ENCODE measurements around the gene TTC17.

The TTC17 gene

GRCh38 chr11:43486141-43486540 is 127.4 kb downstream of the TTC17 start:
- peak; percentile 37 for DNase-seq

GRCh38 chr11:43489869-43490465 is 131.2 kb downstream of the TTC17 start:
- DNase-seq = no peak

GRCh38 chr11:43492701-43493100 is 134.0 kb downstream of the TTC17 start:
- DNase-seq = no peak

- no peak for DNase-seq
These were observed 134.7 kb downstream of the TTC17 start for GRCh38 chr11:43493431-43493830.

GRCh38 chr11:43497144-43497543 is 138.4 kb downstream of the TTC17 start:
- no peak for DNase-seq

- DNase-seq = no peak
These were observed 139.8 kb downstream of the TTC17 start for GRCh38 chr11:43498561-43498960.

GRCh38 chr11:43503417-43503816 is 144.7 kb downstream of the TTC17 start:
- peak; percentile 12 for DNase-seq

- peak; percentile 47 for DNase-seq
These were observed 145.7 kb downstream of the TTC17 start for GRCh38 chr11:43504316-43504950.

- DNase-seq = no peak
These were observed 146.5 kb downstream of the TTC17 start for GRCh38 chr11:43505171-43505570.

- no peak for DNase-seq
These were observed 148.5 kb downstream of the TTC17 start for GRCh38 chr11:43507171-43507570.

GRCh38 chr11:43508511-43508918 is 149.8 kb downstream of the TTC17 start:
- peak; percentile 92 for DNase-seq

GRCh38 chr11:43511959-43512358 is 153.2 kb downstream of the TTC17 start:
- DNase-seq = no peak

GRCh38 chr11:43515090-43515489 is 156.4 kb downstream of the TTC17 start:
- DNase-seq = peak; percentile 12

GRCh38 chr11:43516316-43516850 is 157.7 kb downstream of the TTC17 start:
- no peak for DNase-seq

- peak; percentile 62 for DNase-seq
These were observed 158.8 kb downstream of the TTC17 start for GRCh38 chr11:43517518-43517917.

GRCh38 chr11:43518408-43519160 is 159.9 kb downstream of the TTC17 start:
- DNase-seq = peak; percentile 47

GRCh38 chr11:43521471-43521870 is 162.8 kb downstream of the TTC17 start:
- DNase-seq = no peak

GRCh38 chr11:43523632-43524031 is 164.9 kb downstream of the TTC17 start:
- DNase-seq = no peak

- DNase-seq = no peak
These were observed 173.3 kb downstream of the TTC17 start for GRCh38 chr11:43532041-43532440.

- no peak for DNase-seq
These were observed 179.3 kb downstream of the TTC17 start for GRCh38 chr11:43537833-43538615.

- DNase-seq = peak; percentile 11
These were observed 183.3 kb downstream of the TTC17 start for GRCh38 chr11:43541993-43542392.

GRCh38 chr11:43542750-43543712 is 184.3 kb downstream of the TTC17 start:
- DNase-seq = no peak
